K562 (cell line): ENCODE data around the gene CDC45. TPM values are rescaled to one million over a fixed set of nuclear protein-coding genes. Genes with fewer than 3 reads are reported as not detected.
A peak's percentile ranks its signal among the peaks of the same experiment; 100 is the strongest.

Source experiments
- CAMTA2 ChIP-seq: fragments of 250-450 bp; sonication (Bioruptor Pico); conservative IDR thresholded peaks from 2 replicates; pipeline ENCODE4 v1.5.1; 2022
- IFI16 ChIP-seq: fragments of 250-450 bp; sonication (Bioruptor Pico); IDR thresholded peaks from 2 replicates; pipeline ENCODE4 v2.1.2; 2022; ENCODE audit warnings: mild to moderate bottlenecking, inconsistent platforms
- KLF13 ChIP-seq: fragments of 450-650 bp; IDR thresholded peaks from 2 replicates; pipeline ENCODE4 v1.6.1; 2016; ENCODE audit warnings: missing genetic modification characterization, low read depth, mild to moderate bottlenecking, missing compliant biosample characterization, moderate library complexity, borderline replicate concordance
- NR1H2 ChIP-seq: sonication (generic); formaldehyde crosslinking; IDR thresholded peaks from 2 replicates; pipeline ENCODE4 v1.4.0; 2020; ENCODE audit warnings: mild to moderate bottlenecking, missing genetic modification reagents
- RUNX1 ChIP-seq: sonication (generic); IDR thresholded peaks from 2 replicates; pipeline ENCODE4 v1.6.1; 2016; ENCODE audit warnings: antibody characterized with exemption, low read depth
- ZBTB1 ChIP-seq: sonication (generic); formaldehyde crosslinking; IDR thresholded peaks from 2 replicates; pipeline ENCODE4 v1.8.1; 2023; ENCODE audit warnings: missing genetic modification reagents, low read depth, mild to moderate bottlenecking, borderline replicate concordance
- ZNF696 ChIP-seq: fragments of 250-450 bp; sonication (Bioruptor Pico); conservative IDR thresholded peaks from 2 replicates; pipeline ENCODE4 v1.4.0; 2020; ENCODE audit warnings: mild to moderate bottlenecking, moderate library complexity
- ZZZ3 ChIP-seq: fragments of 450-650 bp; IDR thresholded peaks from 2 replicates; pipeline ENCODE4 v1.6.1; 2016; ENCODE audit warnings: antibody characterized with exemption, mild to moderate bottlenecking, moderate library complexity
- polyA plus RNA-seq, 8 experiments: library from polyadenylated mRNA; depleted of rRNA in 4 of 8; stranded (reverse) in 5 of 8; unstranded in 3 of 8; fragments of >200 nt; fragmentation: Nextera tagmentation in 2 of 8; fragmentation: Illumina TruSeq in 1 of 8; extraction: Ambion mirVana in 2 of 8; extraction: Trizol in 1 of 8; gene quantifications; 2 replicates each; pipeline versions ENCODE4 v1.2.1 to v1.2.3, GENCODE V29; 2011 to 2014; ENCODE audit warnings: inconsistent platforms in 1 of 8, missing spikeins in 1 of 8
- total RNA-seq, 7 experiments: library from RNA; depleted of rRNA in 6 of 7; stranded (reverse); fragments of >200 nt in 6 of 7; fragmentation: Illumina TruSeq in 2 of 7; extraction: Trizol in 2 of 7; gene quantifications; 2 replicates each; pipeline versions ENCODE4 v1.2.1 to v1.2.3, GENCODE V29; 2011 to 2021; ENCODE audit warnings: low replicate concordance in 1 of 7
- TF ChIP-seq, protein P1 (sequence below): fragments of 250-450 bp; sonication (Bioruptor Pico); IDR thresholded peaks from 2 replicates; pipeline ENCODE4 v1.5.0; 2021
- TF ChIP-seq, protein P2 (sequence below), 2 experiments: fragments of 450-650 bp; IDR thresholded peaks; 2 replicates each; pipeline ENCODE4 v1.6.1; 2018; ENCODE audit warnings: mild to moderate bottlenecking in 2 of 2, low read depth in 1 of 2; ENCODE audit not compliant: partially characterized antibody in 2 of 2
- TF ChIP-seq, protein P3 (sequence below): IDR thresholded peaks from 2 replicates; pipeline ENCODE4 v1.6.1; 2012; ENCODE audit warnings: low read depth, low read length, improper control_type of control experiment, borderline replicate concordance
- TF ChIP-seq, protein P4 (sequence below): fragments of 450-650 bp; conservative IDR thresholded peaks from 2 replicates; pipeline ENCODE4 v1.6.1; 2016; ENCODE audit warnings: missing genetic modification characterization, low read depth, mild to moderate bottlenecking, missing compliant biosample characterization, moderate library complexity
- TF ChIP-seq, protein P5 (sequence below): fragments of 250-450 bp; sonication (Bioruptor Pico); IDR thresholded peaks from 2 replicates; pipeline ENCODE4 v1.8.0; 2022; ENCODE audit warnings: moderate library complexity, mild to moderate bottlenecking, inconsistent platforms
- TF ChIP-seq, protein P6 (sequence below): fragments of 250-450 bp; sonication (Bioruptor Pico); IDR thresholded peaks from 2 replicates; pipeline ENCODE4 v1.8.0; 2021; ENCODE audit warnings: mild to moderate bottlenecking, moderate library complexity
- TF ChIP-seq, protein P7 (sequence below): fragments of 450-650 bp; formaldehyde crosslinking; IDR thresholded peaks from 2 replicates; pipeline ENCODE4 v1.4.0; 2022; ENCODE audit warnings: mild to moderate bottlenecking, moderate library complexity

CDC45 gene
- total and polyA plus RNA-seq, 9 of the 15 experiments (the other 6 are each of a cell fraction or from before 2014, with no cell fraction given), result 251 to 580 (median 410) TPM

DNA sequence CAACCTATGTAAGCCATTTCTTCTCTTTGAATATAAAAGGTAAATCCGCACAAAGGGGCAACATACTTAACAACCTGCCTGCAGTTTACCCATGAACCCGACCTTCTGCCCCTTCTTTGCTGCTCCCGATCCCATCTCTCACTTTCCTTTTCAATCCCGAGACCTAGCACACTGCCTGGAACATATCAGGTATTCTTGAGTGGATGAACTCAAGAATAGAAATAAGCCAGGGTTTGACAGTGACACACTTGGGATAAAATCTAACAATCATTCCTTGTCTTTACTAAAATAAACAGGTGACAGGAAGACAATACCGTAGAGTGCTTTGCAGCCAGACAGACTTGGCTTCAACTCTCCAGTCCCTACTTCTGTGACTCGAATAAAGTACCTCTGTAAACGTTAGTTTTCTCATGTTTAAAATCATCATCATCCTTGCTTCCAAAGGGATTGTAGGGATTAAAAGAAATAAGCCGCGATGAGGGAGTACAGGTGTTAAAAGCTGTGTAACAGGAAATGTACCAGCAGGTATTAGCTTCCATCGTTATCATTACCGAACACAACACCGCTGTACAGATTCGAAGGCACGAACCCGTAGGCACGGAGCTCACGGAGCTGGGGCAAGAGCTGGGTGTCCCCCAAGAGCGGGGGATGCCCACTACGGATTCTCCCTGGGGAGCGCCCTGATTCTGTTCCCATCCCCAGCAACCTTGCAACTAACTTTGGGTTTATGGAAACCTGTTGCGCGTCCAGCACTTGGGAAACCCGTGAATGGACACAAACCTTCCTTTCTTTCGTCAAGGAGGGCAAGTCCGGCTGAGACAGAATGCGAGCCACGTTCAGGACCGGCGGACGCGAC lies 1.4 kb upstream of the CDC45 start (continued):
- TF ChIP-seq ZBTB1 (CRISPR knock-in tag) (no peak), ZZZ3 (no peak), IFI16 (CRISPR knock-in tag) (0 out of 2 replicates have a peak, but pooled peaks have one; percentile 22), NR1H2 (CRISPR knock-in tag) (no peak), ZNF696 (CRISPR knock-in tag) (no peak), KLF13 (peak; percentile 41; the same call in 1 of the 2 replicates), CAMTA2 (CRISPR knock-in tag) (peak; percentile 92; the same call in 1 of the 2 replicates), RUNX1 (no peak)
- TF ChIP-seq, protein P1, sequence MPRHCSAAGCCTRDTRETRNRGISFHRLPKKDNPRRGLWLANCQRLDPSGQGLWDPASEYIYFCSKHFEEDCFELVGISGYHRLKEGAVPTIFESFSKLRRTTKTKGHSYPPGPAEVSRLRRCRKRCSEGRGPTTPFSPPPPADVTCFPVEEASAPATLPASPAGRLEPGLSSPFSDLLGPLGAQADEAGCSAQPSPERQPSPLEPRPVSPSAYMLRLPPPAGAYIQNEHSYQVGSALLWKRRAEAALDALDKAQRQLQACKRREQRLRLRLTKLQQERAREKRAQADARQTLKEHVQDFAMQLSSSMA, result no peak
- TF ChIP-seq, protein P2, sequence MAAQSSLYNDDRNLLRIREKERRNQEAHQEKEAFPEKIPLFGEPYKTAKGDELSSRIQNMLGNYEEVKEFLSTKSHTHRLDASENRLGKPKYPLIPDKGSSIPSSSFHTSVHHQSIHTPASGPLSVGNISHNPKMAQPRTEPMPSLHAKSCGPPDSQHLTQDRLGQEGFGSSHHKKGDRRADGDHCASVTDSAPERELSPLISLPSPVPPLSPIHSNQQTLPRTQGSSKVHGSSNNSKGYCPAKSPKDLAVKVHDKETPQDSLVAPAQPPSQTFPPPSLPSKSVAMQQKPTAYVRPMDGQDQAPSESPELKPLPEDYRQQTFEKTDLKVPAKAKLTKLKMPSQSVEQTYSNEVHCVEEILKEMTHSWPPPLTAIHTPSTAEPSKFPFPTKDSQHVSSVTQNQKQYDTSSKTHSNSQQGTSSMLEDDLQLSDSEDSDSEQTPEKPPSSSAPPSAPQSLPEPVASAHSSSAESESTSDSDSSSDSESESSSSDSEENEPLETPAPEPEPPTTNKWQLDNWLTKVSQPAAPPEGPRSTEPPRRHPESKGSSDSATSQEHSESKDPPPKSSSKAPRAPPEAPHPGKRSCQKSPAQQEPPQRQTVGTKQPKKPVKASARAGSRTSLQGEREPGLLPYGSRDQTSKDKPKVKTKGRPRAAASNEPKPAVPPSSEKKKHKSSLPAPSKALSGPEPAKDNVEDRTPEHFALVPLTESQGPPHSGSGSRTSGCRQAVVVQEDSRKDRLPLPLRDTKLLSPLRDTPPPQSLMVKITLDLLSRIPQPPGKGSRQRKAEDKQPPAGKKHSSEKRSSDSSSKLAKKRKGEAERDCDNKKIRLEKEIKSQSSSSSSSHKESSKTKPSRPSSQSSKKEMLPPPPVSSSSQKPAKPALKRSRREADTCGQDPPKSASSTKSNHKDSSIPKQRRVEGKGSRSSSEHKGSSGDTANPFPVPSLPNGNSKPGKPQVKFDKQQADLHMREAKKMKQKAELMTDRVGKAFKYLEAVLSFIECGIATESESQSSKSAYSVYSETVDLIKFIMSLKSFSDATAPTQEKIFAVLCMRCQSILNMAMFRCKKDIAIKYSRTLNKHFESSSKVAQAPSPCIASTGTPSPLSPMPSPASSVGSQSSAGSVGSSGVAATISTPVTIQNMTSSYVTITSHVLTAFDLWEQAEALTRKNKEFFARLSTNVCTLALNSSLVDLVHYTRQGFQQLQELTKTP (IDR thresholded peaks at IDR 0.05; ENCODE audit: low read depth in 1 of 2, partially characterized antibody in 2 of 2), result no peak
- TF ChIP-seq, protein P3, sequence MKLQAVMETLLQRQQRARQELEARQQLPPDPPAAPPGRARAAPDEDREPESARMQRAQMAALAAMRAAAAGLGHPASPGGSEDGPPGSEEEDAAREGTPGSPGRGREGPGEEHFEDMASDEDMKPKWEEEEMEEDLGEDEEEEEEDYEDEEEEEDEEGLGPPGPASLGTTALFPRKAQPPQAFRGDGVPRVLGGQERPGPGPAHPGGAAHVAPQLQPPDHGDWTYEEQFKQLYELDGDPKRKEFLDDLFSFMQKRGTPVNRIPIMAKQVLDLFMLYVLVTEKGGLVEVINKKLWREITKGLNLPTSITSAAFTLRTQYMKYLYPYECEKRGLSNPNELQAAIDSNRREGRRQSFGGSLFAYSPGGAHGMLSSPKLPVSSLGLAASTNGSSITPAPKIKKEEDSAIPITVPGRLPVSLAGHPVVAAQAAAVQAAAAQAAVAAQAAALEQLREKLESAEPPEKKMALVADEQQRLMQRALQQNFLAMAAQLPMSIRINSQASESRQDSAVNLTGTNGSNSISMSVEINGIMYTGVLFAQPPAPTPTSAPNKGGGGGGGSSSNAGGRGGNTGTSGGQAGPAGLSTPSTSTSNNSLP, result no peak
- TF ChIP-seq, protein P4, sequence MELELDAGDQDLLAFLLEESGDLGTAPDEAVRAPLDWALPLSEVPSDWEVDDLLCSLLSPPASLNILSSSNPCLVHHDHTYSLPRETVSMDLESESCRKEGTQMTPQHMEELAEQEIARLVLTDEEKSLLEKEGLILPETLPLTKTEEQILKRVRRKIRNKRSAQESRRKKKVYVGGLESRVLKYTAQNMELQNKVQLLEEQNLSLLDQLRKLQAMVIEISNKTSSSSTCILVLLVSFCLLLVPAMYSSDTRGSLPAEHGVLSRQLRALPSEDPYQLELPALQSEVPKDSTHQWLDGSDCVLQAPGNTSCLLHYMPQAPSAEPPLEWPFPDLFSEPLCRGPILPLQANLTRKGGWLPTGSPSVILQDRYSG (tag), result no peak
- TF ChIP-seq, protein P5, sequence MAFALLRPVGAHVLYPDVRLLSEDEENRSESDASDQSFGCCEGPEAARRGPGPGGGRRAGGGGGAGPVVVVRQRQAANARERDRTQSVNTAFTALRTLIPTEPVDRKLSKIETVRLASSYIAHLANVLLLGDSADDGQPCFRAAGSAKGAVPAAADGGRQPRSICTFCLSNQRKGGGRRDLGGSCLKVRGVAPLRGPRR (CRISPR knock-in tag), result no peak
- TF ChIP-seq, protein P6, sequence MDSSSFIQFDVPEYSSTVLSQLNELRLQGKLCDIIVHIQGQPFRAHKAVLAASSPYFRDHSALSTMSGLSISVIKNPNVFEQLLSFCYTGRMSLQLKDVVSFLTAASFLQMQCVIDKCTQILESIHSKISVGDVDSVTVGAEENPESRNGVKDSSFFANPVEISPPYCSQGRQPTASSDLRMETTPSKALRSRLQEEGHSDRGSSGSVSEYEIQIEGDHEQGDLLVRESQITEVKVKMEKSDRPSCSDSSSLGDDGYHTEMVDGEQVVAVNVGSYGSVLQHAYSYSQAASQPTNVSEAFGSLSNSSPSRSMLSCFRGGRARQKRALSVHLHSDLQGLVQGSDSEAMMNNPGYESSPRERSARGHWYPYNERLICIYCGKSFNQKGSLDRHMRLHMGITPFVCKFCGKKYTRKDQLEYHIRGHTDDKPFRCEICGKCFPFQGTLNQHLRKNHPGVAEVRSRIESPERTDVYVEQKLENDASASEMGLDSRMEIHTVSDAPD (CRISPR knock-in tag), result no peak
- TF ChIP-seq, protein P7, sequence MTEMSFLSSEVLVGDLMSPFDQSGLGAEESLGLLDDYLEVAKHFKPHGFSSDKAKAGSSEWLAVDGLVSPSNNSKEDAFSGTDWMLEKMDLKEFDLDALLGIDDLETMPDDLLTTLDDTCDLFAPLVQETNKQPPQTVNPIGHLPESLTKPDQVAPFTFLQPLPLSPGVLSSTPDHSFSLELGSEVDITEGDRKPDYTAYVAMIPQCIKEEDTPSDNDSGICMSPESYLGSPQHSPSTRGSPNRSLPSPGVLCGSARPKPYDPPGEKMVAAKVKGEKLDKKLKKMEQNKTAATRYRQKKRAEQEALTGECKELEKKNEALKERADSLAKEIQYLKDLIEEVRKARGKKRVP (CRISPR knock-in tag), result no peak
